ENCODE results near the gene INPP5A. TPM values are rescaled to one million over a fixed set of nuclear protein-coding genes. Genes with fewer than 3 reads are reported as not detected.

INPP5A gene
- total RNA-seq, 2 donors from 2014 or later: 9.2 to 14.5 TPM

GRCh38 chr10:132783940-132784865 lies 246.6 kb downstream of the INPP5A start:
- TF ChIP-seq CTCF (IDR thresholded peaks at IDR 0.05): no peak
- no peak for TF ChIP-seq POLR2A (IDR thresholded peaks at IDR 0.05)
- intact Hi-C loops (cut with DNase I): loop anchor here (10.0 kb wide), 1 partner anchor 129 kb away; no protein-coding TSS in a partner anchor
- H3K36me3 ChIP-seq (replicated peaks in 1 of 2; ENCODE audit: insufficient read depth in 1 of 2, low read depth in 2 of 2): peaks cover 0 to 2% of the 10 kb centered on the region in 2 donors
- no peak overlapping the region for H3K27ac ChIP-seq
- 19 to 39% methylated on average over 49 to 106 of the region's 106 CpGs for WGBS, 2 donors
- peaks cover 26% of the 10 kb centered on the region for H3K4me1 ChIP-seq
- no peaks in the 10 kb centered on the region for H3K9me3 ChIP-seq
- ATAC-seq (no peak), DNase-seq (no peak)
- no peak overlapping the region for H3K4me3 ChIP-seq
- H3K27me3 ChIP-seq: peaks cover 0 to 28% of the 10 kb centered on the region in 2 donors

GRCh38 chr10:132784866-132785722 lies 247.5 kb downstream of the INPP5A start:
- ATAC-seq (no peak), DNase-seq (no peak)
- TF ChIP-seq CTCF (IDR thresholded peaks at IDR 0.05) (no peak), POLR2A (IDR thresholded peaks at IDR 0.05) (no peak)
- Histone ChIP-seq H3K36me3 (replicated peaks in 1 of 2; ENCODE audit: insufficient read depth in 1 of 2, low read depth in 2 of 2) (peaks cover 0 to 2% of the 10 kb centered on the region in 2 donors), H3K27me3 (peaks cover 0 to 29% of the 10 kb centered on the region in 2 donors), H3K4me3 (no peak overlapping the region), H3K9me3 (no peaks in the 10 kb centered on the region), H3K27ac (no peak overlapping the region), H3K4me1 (peaks cover 26% of the 10 kb centered on the region)
- intact Hi-C loops (cut with DNase I): loop anchor here (10.0 kb wide), 1 partner anchor 130 kb away; no protein-coding TSS in a partner anchor
- 8% methylated on average over 86 of the region's 111 CpGs; no CpG with 5 or more reads in 1 of the 2 donors for WGBS, 2 donors

GRCh38 chr10:132785723-132786475 lies 248.3 kb downstream of the INPP5A start, which contains the start of gene NKX6-2:
TSS of gene NKX6-2 (minus strand) at chr10:132786147. CDS start at chr10:132785948, 199 bp downstream.
- TF ChIP-seq CTCF (IDR thresholded peaks at IDR 0.05) (no peak), POLR2A (IDR thresholded peaks at IDR 0.05) (no peak)
- 1 to 17% methylated on average over 7 to 71 of the region's 119 CpGs for WGBS, 2 donors
- Histone ChIP-seq H3K4me3 (no peak within 1 kb of the TSS), H3K9me3 (no peaks in the 10 kb centered on the region), H3K4me1 (peaks cover 26% of the 10 kb centered on the region), H3K27ac (no peak within 1 kb of the TSS), H3K27me3 (peaks cover 0 to 29% of the 10 kb centered on the region in 2 donors), H3K36me3 (replicated peaks in 1 of 2; ENCODE audit: insufficient read depth in 1 of 2, low read depth in 2 of 2) (peaks cover 0 to 2% of the 10 kb centered on the region in 2 donors)
- ATAC-seq (no peak), DNase-seq (no peak)
- intact Hi-C loops (cut with DNase I): loop anchor here (10.0 kb wide), 1 partner anchor 131 kb away; no protein-coding TSS in a partner anchor

- Histone ChIP-seq H3K9me3 (no peaks in the 10 kb centered on the region), H3K27ac (no peak overlapping the region), H3K36me3 (replicated peaks in 1 of 2; ENCODE audit: insufficient read depth in 1 of 2, low read depth in 2 of 2) (peaks cover 0 to 2% of the 10 kb centered on the region in 2 donors), H3K4me3 (no peak overlapping the region), H3K27me3 (peaks cover 0 to 32% of the 10 kb centered on the region in 2 donors), H3K4me1 (peaks cover 26% of the 10 kb centered on the region)
- 2 to 15% methylated on average over 17 to 44 of the region's 58 CpGs for WGBS, 2 donors
- no peak for TF ChIP-seq CTCF (IDR thresholded peaks at IDR 0.05)
- no peak for TF ChIP-seq POLR2A (IDR thresholded peaks at IDR 0.05)
- ATAC-seq (no peak), DNase-seq (no peak)
- intact Hi-C loops (cut with DNase I): loop anchor here (10.0 kb wide), 1 partner anchor 132 kb away; no protein-coding TSS in a partner anchor
Observed at GRCh38 chr10:132786476-132786883, 248.9 kb downstream of the INPP5A start.
